ENCODE results near the gene STK32C.

STK32C gene

DNA sequence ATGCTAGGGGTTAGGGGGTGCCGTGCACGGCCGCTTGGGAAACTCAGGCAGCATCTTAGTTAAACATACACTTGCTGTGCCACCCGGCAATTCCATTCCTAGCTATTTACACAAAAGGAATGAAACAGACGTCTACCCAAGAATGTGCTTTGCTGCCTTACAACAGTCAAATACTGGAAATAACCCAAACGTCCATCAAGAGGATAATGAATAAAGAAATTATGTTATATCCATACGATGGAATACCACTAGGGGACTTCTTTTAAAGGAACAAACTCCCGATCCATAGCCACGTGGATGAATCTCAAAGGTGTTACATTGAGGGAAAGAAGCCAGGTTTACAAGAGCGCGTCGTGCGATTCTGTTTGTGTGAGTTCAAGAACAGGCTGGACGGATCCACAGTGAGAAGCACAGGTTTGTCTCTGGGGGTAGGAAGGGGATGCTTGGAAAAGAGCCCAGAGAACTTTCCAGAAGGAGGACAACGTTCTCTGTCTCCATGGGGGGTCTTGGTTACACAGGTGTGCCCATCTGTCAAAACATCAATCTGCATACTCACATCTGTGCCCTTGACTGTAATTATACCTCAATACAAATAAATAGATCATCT, 41.8 kb downstream of the STK32C start:
- Mint-ChIP-seq H3K27me3 (no peaks in the 10 kb centered on the region), H3K9me3 (peaks cover 9% of the 10 kb centered on the region), H3K4me3 (no peak overlapping the region)

DNA sequence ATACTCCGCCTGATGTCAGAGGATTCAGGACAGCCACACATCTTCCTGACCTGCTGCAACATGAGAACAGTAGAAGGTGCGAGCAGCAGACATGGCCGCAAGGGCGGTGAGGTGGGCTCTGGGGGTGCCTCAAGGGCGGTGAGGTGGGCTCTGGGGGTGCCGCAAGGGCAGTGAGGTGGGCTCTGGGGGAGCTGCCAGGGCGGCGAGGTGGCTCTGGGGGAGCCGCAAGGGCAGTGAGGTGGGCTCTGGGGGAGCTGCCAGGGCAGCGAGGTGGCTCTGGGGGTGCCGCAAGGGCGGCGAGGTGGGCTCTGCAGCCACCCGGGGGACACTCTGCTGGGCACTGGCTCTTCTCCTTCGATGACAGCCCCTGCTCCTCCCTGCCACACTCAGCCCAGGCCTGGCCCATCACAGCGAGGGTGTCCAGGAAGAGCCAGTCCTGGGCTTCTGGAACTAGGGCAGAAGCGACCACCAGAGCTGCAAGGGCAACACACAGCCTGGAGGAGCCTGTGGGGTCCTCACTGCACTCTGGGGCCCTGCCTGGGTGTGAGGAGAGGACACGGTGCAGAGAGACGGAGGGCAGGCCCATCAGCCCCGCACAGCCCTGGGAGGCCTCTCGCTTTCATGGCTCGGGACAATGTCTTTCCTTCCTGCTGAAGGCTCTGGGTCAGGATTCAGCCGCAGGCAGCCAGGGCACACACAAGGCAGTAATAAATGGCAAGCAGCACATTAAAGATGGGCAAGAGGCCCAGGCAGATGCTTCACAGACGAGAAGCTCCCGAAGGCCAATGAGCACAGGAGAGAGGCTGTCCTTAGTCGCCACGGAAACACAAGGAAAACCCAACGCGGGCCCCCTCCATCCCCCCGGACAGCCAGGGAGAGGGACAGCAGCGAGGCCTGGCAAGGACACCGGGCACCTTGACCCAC, 42.5 kb downstream of the STK32C start:
- H3K9me3 Mint-ChIP-seq = peaks cover 9% of the 10 kb centered on the region
- no peaks in the 10 kb centered on the region for H3K36me3 Mint-ChIP-seq (ENCODE audit: low read depth)
- no peaks in the 10 kb centered on the region for H3K27me3 Mint-ChIP-seq
- H3K4me1 Mint-ChIP-seq (ENCODE audit: low read depth) = peaks cover 6% of the 10 kb centered on the region
- H3K4me3 Mint-ChIP-seq = no peak overlapping the region
- H3K27ac Mint-ChIP-seq = no peak overlapping the region

More for the DNA sequence above, 41.8 kb downstream of the STK32C start:
- H3K27ac Mint-ChIP-seq = no peak overlapping the region
- peaks cover 6% of the 10 kb centered on the region for H3K4me1 Mint-ChIP-seq (ENCODE audit: low read depth)
- no peaks in the 10 kb centered on the region for H3K36me3 Mint-ChIP-seq (ENCODE audit: low read depth)

DNA sequence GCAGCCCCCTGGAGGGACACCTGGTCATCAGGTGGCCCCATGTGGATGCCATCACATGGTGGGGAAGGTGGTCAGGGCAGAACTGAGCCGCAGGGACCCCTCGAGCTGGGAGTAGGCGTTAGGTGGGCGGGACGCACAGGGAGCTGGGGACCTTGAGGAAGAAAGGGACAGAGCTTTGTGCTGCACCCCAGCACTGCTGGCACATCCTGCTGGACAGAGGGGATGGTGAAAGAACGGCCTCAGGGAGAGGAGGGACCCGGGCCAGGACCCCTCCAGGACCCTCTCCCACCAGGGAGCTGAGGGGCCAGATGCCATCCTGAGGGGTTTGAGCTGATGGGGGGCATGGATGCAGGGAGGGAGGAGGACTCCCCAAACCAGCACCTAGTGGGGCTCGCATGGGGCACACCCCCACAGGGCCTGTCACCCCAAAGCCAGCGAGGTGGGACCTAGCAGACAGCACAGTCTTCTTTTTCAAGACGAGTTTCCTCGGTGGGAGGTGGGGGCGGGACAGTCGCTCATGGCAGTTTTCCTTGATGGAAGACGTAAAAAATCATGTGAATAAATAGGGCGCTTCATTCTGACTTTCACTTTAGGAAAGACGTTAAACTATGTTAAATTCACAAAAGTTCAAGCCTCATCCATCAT, 43.3 kb downstream of the STK32C start:
- Mint-ChIP-seq H3K27me3 (no peaks in the 10 kb centered on the region), H3K4me3 (no peak overlapping the region), H3K27ac (no peak overlapping the region), H3K4me1 (ENCODE audit: low read depth) (peaks cover 6% of the 10 kb centered on the region), H3K36me3 (ENCODE audit: low read depth) (no peaks in the 10 kb centered on the region), H3K9me3 (peaks cover 9% of the 10 kb centered on the region)

DNA sequence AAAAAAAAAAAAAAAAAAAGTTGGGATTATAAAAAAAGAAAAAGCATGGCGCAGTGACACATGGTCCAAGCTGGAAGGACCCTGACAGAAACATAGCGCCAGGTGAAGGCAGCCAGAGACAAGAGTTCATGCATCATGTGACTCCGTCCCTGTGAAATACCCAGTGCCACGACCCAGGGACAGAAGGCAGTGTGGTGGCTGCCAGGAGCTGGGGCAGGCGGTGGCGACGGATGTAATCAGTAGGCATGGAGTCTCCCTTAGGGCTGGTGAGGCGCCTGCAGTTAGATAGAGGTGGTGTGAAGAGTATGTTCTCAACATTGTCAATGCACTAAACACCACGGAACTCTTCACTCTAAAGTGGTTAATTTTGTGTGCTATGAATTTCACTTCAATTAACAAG, 43.9 kb downstream of the STK32C start:
- H3K36me3 Mint-ChIP-seq (ENCODE audit: low read depth) = no peaks in the 10 kb centered on the region
- no peaks in the 10 kb centered on the region for H3K27me3 Mint-ChIP-seq
- no peak overlapping the region for H3K4me3 Mint-ChIP-seq
- H3K4me1 Mint-ChIP-seq (ENCODE audit: low read depth) = peaks cover 6% of the 10 kb centered on the region
- peaks cover 8% of the 10 kb centered on the region for H3K9me3 Mint-ChIP-seq
- H3K27ac Mint-ChIP-seq = no peak overlapping the region

DNA sequence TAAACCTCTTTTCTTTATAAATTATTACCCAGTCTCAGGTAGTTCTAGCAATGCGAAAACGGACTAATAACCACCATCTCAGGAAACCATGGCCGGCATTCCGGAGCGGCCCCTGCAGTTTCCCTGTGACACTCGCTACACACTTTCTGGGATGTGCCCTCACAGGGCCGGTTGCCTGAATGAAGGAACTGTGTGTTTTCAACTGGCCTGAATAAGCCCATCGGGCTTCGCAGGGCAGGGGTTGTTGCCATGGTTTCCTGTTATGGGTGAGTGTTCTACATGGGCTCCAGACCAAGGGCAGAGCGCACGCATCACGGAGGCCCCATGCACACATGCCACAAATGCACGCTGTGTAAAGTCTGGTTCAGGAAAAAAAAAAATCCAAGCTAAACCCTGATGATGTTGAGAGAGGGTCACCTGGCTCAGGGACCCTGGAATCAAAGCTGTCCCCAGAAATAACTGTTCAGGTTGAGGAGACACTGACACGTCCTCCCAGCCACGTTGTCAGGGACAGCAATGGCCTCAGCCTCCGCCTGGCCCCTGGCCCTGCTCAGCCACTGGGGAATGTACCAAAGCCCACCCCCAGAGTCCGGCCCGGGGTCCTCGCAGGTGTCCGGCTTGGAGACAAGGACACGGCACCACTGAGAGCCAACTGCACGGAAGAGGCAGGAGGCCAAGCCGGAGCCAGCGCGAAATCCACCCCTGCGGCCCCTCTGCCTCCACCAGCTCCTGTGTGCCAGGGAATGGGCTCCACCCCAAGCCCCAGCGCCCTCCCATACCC, 47.9 kb downstream of the STK32C start:
- H3K27ac Mint-ChIP-seq = no peak overlapping the region

DNA sequence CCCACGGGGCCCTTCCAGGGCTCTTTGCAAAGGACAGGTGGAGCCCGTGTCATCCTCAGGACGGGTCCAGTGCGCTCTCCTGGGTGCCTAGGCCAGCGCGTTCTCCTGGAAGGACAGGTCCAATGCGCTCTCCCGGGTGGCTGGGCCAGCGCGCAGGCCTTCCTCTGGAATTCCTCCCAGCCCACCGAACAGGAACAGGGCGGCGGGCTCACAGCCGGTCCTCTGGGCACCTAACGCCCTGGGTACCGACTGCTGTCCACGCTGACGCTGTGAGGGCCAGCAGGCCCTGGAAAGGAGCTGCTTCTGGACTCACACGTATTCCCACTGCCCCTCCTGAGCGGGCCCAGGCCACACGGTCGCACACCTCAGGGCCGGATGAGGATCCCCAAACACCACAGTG, 49.3 kb downstream of the STK32C start:
- H3K27me3 Mint-ChIP-seq = no peaks in the 10 kb centered on the region
- H3K9me3 Mint-ChIP-seq = no peaks in the 10 kb centered on the region
- H3K4me3 Mint-ChIP-seq = no peak overlapping the region
- peaks cover 8% of the 10 kb centered on the region for H3K4me1 Mint-ChIP-seq (ENCODE audit: low read depth)
- no peak overlapping the region for H3K27ac Mint-ChIP-seq
- no peaks in the 10 kb centered on the region for H3K36me3 Mint-ChIP-seq (ENCODE audit: low read depth)

More for the DNA sequence above, 47.9 kb downstream of the STK32C start:
- Mint-ChIP-seq H3K36me3 (ENCODE audit: low read depth) (no peaks in the 10 kb centered on the region), H3K27me3 (no peaks in the 10 kb centered on the region), H3K4me3 (no peak overlapping the region), H3K4me1 (ENCODE audit: low read depth) (peaks cover 8% of the 10 kb centered on the region), H3K9me3 (no peaks in the 10 kb centered on the region)

DNA sequence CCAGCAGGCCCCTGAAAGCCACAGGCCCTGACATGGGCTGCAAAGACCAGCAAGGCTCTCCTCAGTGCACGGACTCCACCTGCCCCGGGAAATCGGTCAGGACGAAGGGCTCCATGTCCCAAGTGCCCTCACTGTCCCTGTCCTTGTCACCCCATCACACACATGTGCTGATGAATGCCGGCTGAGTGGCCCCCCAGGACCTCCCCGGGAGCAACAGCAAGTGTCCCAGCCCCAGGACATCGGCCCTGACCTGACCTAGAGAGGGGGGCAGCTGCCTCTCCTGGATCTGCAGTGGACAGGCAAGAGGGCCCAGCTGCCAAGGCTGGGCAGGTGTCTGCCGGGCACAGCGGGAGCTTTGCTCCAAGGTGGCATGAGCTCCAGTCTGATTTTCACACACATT, 49.8 kb downstream of the STK32C start:
- Mint-ChIP-seq H3K4me1 (ENCODE audit: low read depth) (peaks cover 8% of the 10 kb centered on the region), H3K27ac (no peak overlapping the region), H3K9me3 (no peaks in the 10 kb centered on the region), H3K36me3 (ENCODE audit: low read depth) (no peaks in the 10 kb centered on the region), H3K27me3 (no peaks in the 10 kb centered on the region), H3K4me3 (no peak overlapping the region)

DNA sequence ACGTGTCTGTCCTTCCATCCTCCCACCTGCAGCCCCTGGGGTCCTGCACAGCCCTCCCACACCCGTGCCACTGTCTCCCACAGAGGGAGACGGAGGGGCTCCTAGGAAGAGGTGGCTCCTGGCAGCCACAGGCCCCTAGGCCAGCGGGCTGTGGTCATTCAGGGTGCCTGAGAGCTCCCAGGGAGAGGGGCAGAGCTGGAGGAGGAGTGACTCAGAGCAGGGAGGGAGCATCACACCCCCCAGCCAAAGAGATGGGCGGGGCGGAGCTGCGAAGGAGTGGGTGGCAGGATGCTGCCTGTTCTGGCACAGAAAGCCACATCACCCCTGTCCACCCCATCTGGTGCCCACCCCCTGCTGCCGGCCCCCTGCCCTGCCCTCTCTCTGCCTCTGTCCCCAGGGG, 50.5 kb downstream of the STK32C start:
- H3K27me3 Mint-ChIP-seq = no peaks in the 10 kb centered on the region
- H3K36me3 Mint-ChIP-seq (ENCODE audit: low read depth) = no peaks in the 10 kb centered on the region
- H3K27ac Mint-ChIP-seq = no peak overlapping the region
- H3K9me3 Mint-ChIP-seq = no peaks in the 10 kb centered on the region
- peaks cover 8% of the 10 kb centered on the region for H3K4me1 Mint-ChIP-seq (ENCODE audit: low read depth)
- H3K4me3 Mint-ChIP-seq = no peak overlapping the region

DNA sequence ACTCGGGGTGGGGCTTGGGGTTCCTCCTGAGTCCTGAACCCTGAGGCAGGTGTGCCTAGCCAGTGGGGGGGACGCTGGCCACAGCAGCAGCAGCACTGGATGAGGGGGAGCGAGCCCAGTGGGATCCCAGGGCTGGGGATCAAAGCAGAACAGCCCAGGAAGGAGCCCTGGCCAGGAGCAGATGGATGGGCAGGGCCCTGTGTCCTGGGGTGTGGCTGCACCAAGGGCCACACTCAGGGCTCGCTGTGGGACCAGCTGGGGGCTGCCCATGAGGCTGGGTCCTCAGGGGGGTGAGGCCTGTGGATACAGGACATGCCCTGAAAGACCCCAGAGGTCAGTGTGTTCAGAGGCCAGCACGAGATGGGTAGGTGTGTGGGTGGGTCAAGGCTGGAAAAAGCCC, 50.9 kb downstream of the STK32C start:
- H3K27ac Mint-ChIP-seq = no peak overlapping the region
- H3K4me1 Mint-ChIP-seq (ENCODE audit: low read depth) = peaks cover 8% of the 10 kb centered on the region
- no peak overlapping the region for H3K4me3 Mint-ChIP-seq
- H3K9me3 Mint-ChIP-seq = no peaks in the 10 kb centered on the region
- H3K36me3 Mint-ChIP-seq (ENCODE audit: low read depth) = no peaks in the 10 kb centered on the region
- H3K27me3 Mint-ChIP-seq = no peaks in the 10 kb centered on the region

DNA sequence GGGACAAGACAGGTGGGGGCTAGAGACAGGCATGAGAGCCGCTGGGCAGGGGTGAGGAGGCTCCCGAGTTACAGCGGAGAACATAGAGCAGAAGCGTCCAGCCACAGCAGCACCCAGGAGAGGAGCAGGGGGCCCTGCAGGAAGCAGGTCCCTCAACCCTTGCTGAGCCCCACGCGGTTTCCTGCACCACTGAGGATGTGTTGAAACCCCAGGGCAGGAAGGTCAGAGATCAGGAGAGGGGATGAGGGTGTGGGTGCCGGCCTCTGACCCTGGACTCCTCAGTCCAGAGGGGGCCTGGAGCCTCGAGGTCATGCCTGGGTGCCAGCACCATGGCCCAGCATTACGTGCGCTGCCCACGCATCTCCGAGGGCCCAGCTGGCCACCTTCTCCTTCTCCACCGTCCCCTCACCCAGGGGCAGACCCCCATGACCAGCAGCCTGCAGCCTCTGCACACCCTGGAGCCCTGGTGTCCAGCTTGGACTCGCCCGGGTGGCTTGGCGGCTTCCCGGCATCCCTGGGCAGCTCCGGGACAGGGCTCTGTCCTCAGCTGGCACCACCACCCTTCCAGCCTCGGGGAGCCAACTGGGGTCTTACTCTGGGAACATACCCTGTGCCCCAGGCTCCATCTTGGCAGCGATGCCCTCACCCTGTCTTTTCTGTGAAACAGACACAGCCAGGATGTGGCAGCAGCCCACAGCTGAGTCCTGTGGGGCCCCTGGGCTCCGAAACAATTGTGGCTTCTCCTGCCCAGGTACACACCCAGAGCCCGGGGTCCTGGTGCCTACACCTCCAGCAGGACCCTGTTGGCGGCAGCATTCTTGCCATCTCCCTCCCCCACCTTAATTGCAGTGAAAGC, 52.0 kb downstream of the STK32C start:
- H3K36me3 Mint-ChIP-seq (ENCODE audit: low read depth) = no peaks in the 10 kb centered on the region
- no peaks in the 10 kb centered on the region for H3K9me3 Mint-ChIP-seq
- H3K4me3 Mint-ChIP-seq = no peak overlapping the region
- peaks cover 8% of the 10 kb centered on the region for H3K4me1 Mint-ChIP-seq (ENCODE audit: low read depth)
- H3K27ac Mint-ChIP-seq = no peak overlapping the region
- H3K27me3 Mint-ChIP-seq = no peaks in the 10 kb centered on the region

DNA sequence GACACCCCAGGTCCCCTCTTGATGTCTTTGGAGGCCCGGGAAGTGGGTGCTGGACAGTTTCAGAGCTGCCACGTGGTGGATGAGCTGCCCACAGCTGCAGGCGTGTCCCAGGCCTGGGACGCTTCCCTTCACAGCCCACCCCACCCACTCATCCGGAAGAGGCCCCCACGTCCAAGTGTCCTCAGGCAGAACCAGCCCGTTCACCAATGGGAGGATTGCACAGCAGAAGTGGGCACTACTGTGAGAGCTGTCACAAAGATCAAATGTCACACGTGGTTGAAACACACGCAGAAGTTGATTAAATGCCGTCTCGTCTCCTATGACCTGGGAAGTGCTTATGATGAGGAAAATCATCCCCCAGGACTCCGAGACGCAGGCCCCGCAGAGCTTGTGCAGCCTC, 52.9 kb downstream of the STK32C start:
- Mint-ChIP-seq H3K4me3 (no peak overlapping the region), H3K9me3 (no peaks in the 10 kb centered on the region), H3K27me3 (no peaks in the 10 kb centered on the region), H3K4me1 (ENCODE audit: low read depth) (peaks cover 8% of the 10 kb centered on the region), H3K36me3 (ENCODE audit: low read depth) (no peaks in the 10 kb centered on the region), H3K27ac (no peak overlapping the region)

DNA sequence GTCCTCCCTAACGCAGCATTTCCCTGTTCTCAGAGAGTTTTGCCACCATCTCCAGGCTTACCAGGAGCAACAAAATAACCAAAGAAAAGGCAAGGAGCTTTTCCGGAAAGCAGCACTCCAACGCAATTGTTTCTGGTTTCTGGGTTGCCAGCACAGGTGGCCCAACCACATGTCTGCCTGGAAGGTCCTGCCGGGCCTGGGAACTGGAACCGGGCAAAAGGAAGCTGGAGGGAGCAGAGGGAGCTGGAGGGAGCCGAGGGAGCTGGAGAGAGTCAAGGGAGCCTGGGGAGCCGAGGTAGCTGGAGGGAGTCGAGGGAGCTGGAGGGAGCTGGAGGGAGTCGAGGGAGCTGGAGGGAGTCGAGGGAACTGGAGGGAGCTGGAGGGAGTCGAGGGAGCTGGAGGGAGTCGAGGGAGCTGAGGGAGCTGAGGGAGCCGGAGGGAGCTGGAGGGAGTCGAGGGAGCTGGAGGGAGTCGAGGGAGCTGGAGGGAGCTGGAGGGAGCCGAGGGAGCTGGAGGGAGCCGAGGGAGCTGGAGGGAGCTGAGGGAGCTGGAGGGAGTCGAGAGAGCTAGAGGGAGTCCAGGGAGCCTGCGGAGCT, 54.6 kb downstream of the STK32C start:
- Mint-ChIP-seq H3K36me3 (ENCODE audit: low read depth) (no peaks in the 10 kb centered on the region), H3K27ac (no peak overlapping the region), H3K4me1 (ENCODE audit: low read depth) (peaks cover 8% of the 10 kb centered on the region), H3K27me3 (no peaks in the 10 kb centered on the region), H3K4me3 (no peak overlapping the region), H3K9me3 (no peaks in the 10 kb centered on the region)

DNA sequence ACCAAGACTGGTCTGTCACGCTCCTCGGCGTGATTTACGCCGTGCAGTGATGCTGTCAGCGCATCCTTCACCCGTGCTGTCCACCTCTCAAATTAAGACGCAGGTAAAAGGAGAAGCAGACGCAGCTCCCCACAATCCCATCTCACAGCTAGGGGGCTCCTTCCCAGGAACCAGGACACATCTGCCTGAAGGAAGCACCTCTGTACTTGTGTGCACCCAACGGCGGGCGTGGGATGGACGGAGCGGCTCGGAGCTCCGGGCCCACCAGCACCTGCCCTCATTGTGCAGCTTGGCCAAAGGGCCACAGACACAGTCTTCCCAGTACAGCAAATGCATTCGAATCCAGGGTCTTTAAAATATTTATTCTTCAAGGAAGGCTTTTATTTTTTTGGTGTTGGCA, 55.3 kb downstream of the STK32C start:
- no peak overlapping the region for H3K27ac Mint-ChIP-seq
- no peaks in the 10 kb centered on the region for H3K27me3 Mint-ChIP-seq
- H3K4me3 Mint-ChIP-seq = no peak overlapping the region
- H3K4me1 Mint-ChIP-seq (ENCODE audit: low read depth) = peaks cover 7% of the 10 kb centered on the region
- no peaks in the 10 kb centered on the region for H3K36me3 Mint-ChIP-seq (ENCODE audit: low read depth)
- H3K9me3 Mint-ChIP-seq = no peaks in the 10 kb centered on the region

DNA sequence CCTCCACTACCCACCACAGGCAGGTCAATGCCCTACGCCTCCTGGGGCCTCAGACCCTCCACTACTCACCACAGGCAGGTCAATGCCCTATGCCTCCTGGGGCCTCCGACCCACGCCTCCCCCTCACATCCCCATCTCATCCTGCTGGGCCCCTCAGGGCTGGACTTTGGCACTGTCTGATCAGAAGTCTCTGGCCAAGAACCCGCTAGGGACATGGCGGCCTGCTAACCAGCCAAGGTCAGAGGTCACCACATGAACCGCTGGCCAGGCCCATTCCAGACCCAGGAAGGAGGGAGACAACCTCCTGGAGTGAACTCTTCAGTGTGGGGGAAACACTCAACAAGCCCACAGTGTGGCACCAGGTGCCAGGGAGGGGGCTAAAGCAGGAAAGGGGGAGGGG, 55.8 kb downstream of the STK32C start:
- Mint-ChIP-seq H3K36me3 (ENCODE audit: low read depth) (no peaks in the 10 kb centered on the region), H3K27ac (no peak overlapping the region), H3K4me3 (no peak overlapping the region), H3K9me3 (no peaks in the 10 kb centered on the region), H3K4me1 (ENCODE audit: low read depth) (peaks cover 4% of the 10 kb centered on the region), H3K27me3 (no peaks in the 10 kb centered on the region)
